ENCODE data around the gene MPC2. TPM values are rescaled to one million over a fixed set of nuclear protein-coding genes. Genes with fewer than 3 reads are reported as not detected.
"Not testable (repeated sequence)": the region's sequence is repeated elsewhere in the genome, so short reads cannot be mapped to it uniquely, and the experiment has no call there.

MPC2 gene
- total RNA-seq, 1 experiment from 2014 or later = 49.9 TPM

- TF ChIP-seq REST (IDR thresholded peaks at IDR 0.05; ENCODE audit: low read depth) (no peak), MAX (IDR thresholded peaks at IDR 0.05) (no peak), EGR1 (IDR thresholded peaks at IDR 0.05; ENCODE audit: low read depth) (no peak), SRF (IDR thresholded peaks at IDR 0.05; ENCODE audit: low read depth) (no peak), FOSL1 (IDR thresholded peaks at IDR 0.05; ENCODE audit: low read depth) (no peak)
Observed at GRCh38 chr1:167890400-167890799, 46.5 kb downstream of the MPC2 start (continued).

- H3K9me3 ChIP-seq (ENCODE audit: control insufficient read depth in 1 of 2, insufficient read depth in 1 of 2, low read depth in 1 of 2, low read length in 2 of 2); RAD21 ChIA-PET (ENCODE audit: low non-redundant PET in 1 of 2, low total read pairs in 2 of 2, uncharacterized antibody in 2 of 2, unreplicated experiment in 2 of 2); CTCF ChIA-PET; intact Hi-C loops (cut with micrococcal nuclease); POLR2A ChIA-PET; H3K4me3 ChIP-seq (replicated peaks in 1 of 2; ENCODE audit: low read depth in 1 of 2, low read length in 2 of 2); H2AFZ ChIP-seq (ENCODE audit: low read depth, low read length, poor library complexity, severe bottlenecking); H3K36me3 ChIP-seq (ENCODE audit: control insufficient read depth in 1 of 2, insufficient read depth in 2 of 2, low read length in 2 of 2); H3K27ac ChIP-seq (ENCODE audit: low read depth, low read length); H3K4me2 ChIP-seq (ENCODE audit: low read length); H3K79me2 ChIP-seq (ENCODE audit: insufficient read depth, low read length); ATAC-seq; H3K4me1 ChIP-seq (ENCODE audit: control insufficient read depth in 1 of 2, insufficient read depth in 2 of 2, low read length in 2 of 2); H3K9ac ChIP-seq (ENCODE audit: low read length); H3K9me2 ChIP-seq (ENCODE audit: insufficient read depth); H3K27me3 ChIP-seq (ENCODE audit: insufficient read depth, low read length); BruUV-seq (replicated peaks); H4K20me1 ChIP-seq (ENCODE audit: insufficient read depth); DNase-seq (ENCODE audit: low read depth, low spot score): not testable (repeated sequence)
Observed at GRCh38 chr1:167887187-167887586, 49.7 kb downstream of the MPC2 start.

Measured in HCT116 (cell line).